GM12874 (cell line): ENCODE results near the gene RAB11FIP5.
A peak's percentile ranks its signal among the peaks of the same experiment; 100 is the strongest.

Experiments used
- CTCF ChIP-seq: IDR thresholded peaks from 2 replicates; pipeline ENCODE4 v1.5.1; 2011; ENCODE audit warnings: low read depth, mild to moderate bottlenecking, control low read depth, low read length, moderate library complexity; ENCODE audit not compliant: insufficient read depth

RAB11FIP5 gene

GRCh38 chr2:73072416-73072815 is 40.3 kb downstream of the RAB11FIP5 start:
- no peak for TF ChIP-seq CTCF

DNA sequence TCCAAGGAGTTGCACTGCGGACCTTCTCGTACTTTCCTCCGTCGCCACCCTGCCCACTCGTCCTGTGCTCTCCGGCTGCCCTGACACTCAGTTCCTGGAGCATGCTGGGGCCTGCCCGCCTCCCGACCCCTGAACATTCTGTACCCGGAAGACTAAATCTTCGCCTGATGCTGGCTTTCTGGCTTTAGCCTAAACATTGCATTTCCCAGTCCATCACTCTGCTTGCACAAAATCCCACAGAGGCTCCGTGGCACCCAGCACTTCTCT is 40.7 kb downstream of the RAB11FIP5 start:
- no peak for TF ChIP-seq CTCF

- 0 out of 2 replicates have a peak, but pooled peaks have one; percentile 15 for TF ChIP-seq CTCF
Measured at GRCh38 chr2:73071360-73072128, 41.2 kb downstream of the RAB11FIP5 start, which contains the start of gene SFXN5. SFXN5 (minus strand) TSS chr2:73071712; CDS start chr2:73071705, 7 bp downstream.

- TF ChIP-seq CTCF: no peak
Measured at GRCh38 chr2:73070643-73071359, 41.9 kb downstream of the RAB11FIP5 start.

- no peak for TF ChIP-seq CTCF
Measured at GRCh38 chr2:73069855-73070642, 42.7 kb downstream of the RAB11FIP5 start.

- TF ChIP-seq CTCF: no peak
Measured at GRCh38 chr2:73069041-73069854, 43.5 kb downstream of the RAB11FIP5 start.

- no peak for TF ChIP-seq CTCF
Measured at GRCh38 chr2:73068147-73068546, 44.6 kb downstream of the RAB11FIP5 start.
